CD14-positive monocyte (primary cell): ENCODE measurements around the gene RTN4R. TPM values are rescaled to one million over a fixed set of nuclear protein-coding genes. Genes with fewer than 3 reads are reported as not detected.

ENCODE experiments used
- DNase-seq, 3 donors: peaks; one replicate each; pipeline ENCODE4 v3.0.0-alpha.2; 2011 to 2022
- H2AFZ ChIP-seq: 2 replicates; pipeline ENCODE4 v1.6.0; 2012; ENCODE audit warnings: mild to moderate bottlenecking, low read depth, low read length, inconsistent platforms; ENCODE audit not compliant: insufficient read depth, poor library complexity, severe bottlenecking
- H3K27ac ChIP-seq, 2 donors: 1 replicate in 1 of 2; 2 replicates in 1 of 2; pipeline ENCODE4 v1.5.1; 2012 to 2013; ENCODE audit warnings: low read length in 2 of 2, control low read depth in 1 of 2, inconsistent platforms in 1 of 2, low read depth in 1 of 2, mild to moderate bottlenecking in 1 of 2
- H3K27me3 ChIP-seq, 2 donors: one replicate each; pipeline versions ENCODE4 v1.6.0 to v1.6.1; 2011 to 2013; ENCODE audit warnings: low read length in 2 of 2; ENCODE audit not compliant: control insufficient read depth in 2 of 2, insufficient read depth in 2 of 2
- H3K36me3 ChIP-seq, 2 donors: replicated peaks in 1 of 2; 1 replicate in 1 of 2; 2 replicates in 1 of 2; pipeline versions ENCODE4 v1.5.1 to v1.6.1; 2012 to 2013; ENCODE audit warnings: low read length in 2 of 2, control low read depth in 1 of 2, inconsistent platforms in 1 of 2, mild to moderate bottlenecking in 1 of 2; ENCODE audit not compliant: insufficient read depth in 2 of 2, control insufficient read depth in 1 of 2
- H3K4me1 ChIP-seq, 2 donors: 1 replicate in 1 of 2; 2 replicates in 1 of 2; pipeline versions ENCODE4 v1.5.1 to v1.6.1; 2012 to 2013; ENCODE audit warnings: low read length in 2 of 2, control low read depth in 1 of 2, inconsistent platforms in 1 of 2, mild to moderate bottlenecking in 1 of 2, moderate library complexity in 1 of 2; ENCODE audit not compliant: insufficient read depth in 2 of 2, control insufficient read depth in 1 of 2
- H3K4me2 ChIP-seq: replicated peaks from 2 replicates; pipeline ENCODE3; 2012; ENCODE audit warnings: low read length, moderate library complexity, mild to moderate bottlenecking; ENCODE audit not compliant: poor library complexity, severe bottlenecking; ENCODE audit errors: extremely low read depth
- H3K4me3 ChIP-seq, 3 experiments: fragments of 200-600 bp in 1 of 3; sonication (generic) in 1 of 3; replicated peaks in 1 of 3; 1 replicate in 2 of 3; 2 replicates in 1 of 3; pipeline ENCODE4 v1.5.1; 2011 to 2013; ENCODE audit warnings: low read length in 3 of 3, mild to moderate bottlenecking in 3 of 3, control low read depth in 2 of 3, low read depth in 2 of 3, inconsistent platforms in 1 of 3, moderate library complexity in 1 of 3
- H3K79me2 ChIP-seq: 2 replicates; pipeline ENCODE4 v1.6.0; 2012; ENCODE audit warnings: mild to moderate bottlenecking, control low read depth, inconsistent platforms, low read length, moderate library complexity; ENCODE audit not compliant: insufficient read depth
- H3K9ac ChIP-seq: 2 replicates; pipeline ENCODE4 v1.6.0; 2017; ENCODE audit warnings: low read length, mild to moderate bottlenecking; ENCODE audit not compliant: insufficient read depth, poor library complexity, severe bottlenecking
- H3K9me3 ChIP-seq, 2 donors: replicated peaks in 1 of 2; 1 replicate in 1 of 2; 2 replicates in 1 of 2; pipeline versions ENCODE4 v1.5.1 to v1.6.1; 2012 to 2013; ENCODE audit warnings: low read length in 2 of 2, control low read depth in 1 of 2; ENCODE audit not compliant: control insufficient read depth in 1 of 2, insufficient read depth in 1 of 2
- H4K20me1 ChIP-seq: 2 replicates; pipeline ENCODE4 v1.6.0; 2012; ENCODE audit warnings: mild to moderate bottlenecking, low read length, control low read depth, moderate library complexity; ENCODE audit not compliant: insufficient read depth
- H3K27ac Mint-ChIP-seq, 7 donors: one replicate each; pipeline ENCODE4 v1.8.0; 2020; ENCODE audit warnings: mild to moderate bottlenecking in 7 of 7, mixed read lengths in 7 of 7, moderate library complexity in 6 of 7, inconsistent platforms in 2 of 7
- H3K27me3 Mint-ChIP-seq, 3 donors: one replicate each; pipeline ENCODE4 v1.8.0; 2021 to 2022; ENCODE audit warnings: low read depth in 3 of 3, mild to moderate bottlenecking in 3 of 3, mixed read lengths in 3 of 3, moderate library complexity in 3 of 3, inconsistent platforms in 1 of 3
- H3K36me3 Mint-ChIP-seq, 2 donors: one replicate each; pipeline ENCODE4 v1.8.0; 2020; ENCODE audit warnings: mixed read lengths in 2 of 2, inconsistent platforms in 1 of 2, mild to moderate bottlenecking in 1 of 2
- H3K4me1 Mint-ChIP-seq: one replicate; pipeline ENCODE4 v1.8.0; 2020; ENCODE audit warnings: mild to moderate bottlenecking, mixed read lengths
- H3K4me3 Mint-ChIP-seq, 2 donors: one replicate each; pipeline ENCODE4 v1.8.0; 2020; ENCODE audit warnings: mild to moderate bottlenecking in 2 of 2, mixed read lengths in 2 of 2, moderate library complexity in 1 of 2
- H3K9me3 Mint-ChIP-seq, 7 donors: one replicate each; pipeline ENCODE4 v1.8.0; 2020 to 2022; ENCODE audit warnings: mixed read lengths in 7 of 7, mild to moderate bottlenecking in 6 of 7, moderate library complexity in 6 of 7, inconsistent platforms in 2 of 7
- WGBS: methylation state at CpG from one replicate; pipeline ENCODE4 v1.1.5; 2013; ENCODE audit warnings: missing lambda C conversion rate; ENCODE audit not compliant: insufficient coverage; 5-methylcytosine and 5-hydroxymethylcytosine counted together
- intact Hi-C, 2 donors: fragments of 100-400 bp; cut with micrococcal nuclease; formaldehyde crosslinking; loops; one replicate each; pipeline versions ENCODE4 v1.15.0 to v1.15.1; 2023
- polyA plus RNA-seq, 3 donors: library from polyadenylated mRNA; depleted of rRNA in 1 of 3; unstranded in 2 of 3; stranded (reverse) in 1 of 3; fragments of 300-500 nt in 2 of 3; fragments of >200 nt in 1 of 3; fragmentation: Illumina TruSeq in 2 of 3; gene quantifications; 1 replicate in 2 of 3; 2 replicates in 1 of 3; pipeline ENCODE4 v1.2.3, GENCODE V29; 2012 to 2021
- TF ChIP-seq, protein P1 (sequence below): fragments of 200-600 bp; IDR thresholded peaks from one replicate; pipeline ENCODE4 v1.8.0; 2022; ENCODE audit warnings: antibody characterized with exemption, mild to moderate bottlenecking

The RTN4R gene
- polyA plus RNA-seq, 3 donors = not detected

DNA sequence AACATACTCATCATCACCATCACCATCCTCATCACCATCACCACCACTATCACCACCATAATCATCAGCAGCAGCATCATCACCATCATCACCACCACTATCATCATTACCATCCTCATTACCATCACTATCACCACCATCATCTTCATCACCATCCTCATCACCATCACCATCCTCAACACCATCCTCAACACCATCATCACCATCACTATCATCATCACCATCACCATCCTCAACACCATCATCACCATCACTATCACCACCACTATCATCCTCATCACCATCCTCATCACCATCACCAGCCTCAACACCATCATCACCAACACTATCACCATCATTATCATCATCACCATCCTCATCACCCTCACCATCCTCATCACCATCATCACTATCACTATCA lies 16.6 kb downstream of the RTN4R start:
- no peaks in the 10 kb centered on the region for H3K27me3 Mint-ChIP-seq

DNA sequence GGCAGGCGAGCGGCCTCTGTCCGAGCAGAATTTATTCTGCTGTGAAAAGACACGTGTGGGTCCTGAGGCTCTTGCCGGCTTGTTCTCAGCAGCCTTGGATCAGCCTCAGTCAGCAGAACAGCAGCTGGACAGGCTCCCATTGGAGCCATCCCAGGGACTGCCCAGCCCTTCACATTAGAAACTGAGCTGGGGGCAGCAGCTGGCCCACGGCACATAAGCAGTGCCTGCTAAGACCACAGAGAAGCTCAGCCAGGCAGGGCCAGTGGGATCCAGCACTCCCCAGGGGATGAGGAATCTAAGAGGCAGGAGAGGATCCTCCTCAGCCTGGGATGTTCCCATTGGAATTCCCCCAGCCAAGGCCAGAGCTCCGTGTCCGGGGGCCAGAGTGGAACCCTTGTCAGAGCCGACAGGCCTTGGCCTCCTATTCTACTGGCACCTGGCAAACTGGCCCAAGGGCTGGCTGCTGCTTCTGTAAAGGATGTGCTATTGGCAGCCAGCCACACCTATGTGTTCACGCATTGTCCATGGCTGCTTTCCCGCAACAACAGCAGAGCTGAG lies 18.2 kb downstream of the RTN4R start:
- TF ChIP-seq, protein P1, sequence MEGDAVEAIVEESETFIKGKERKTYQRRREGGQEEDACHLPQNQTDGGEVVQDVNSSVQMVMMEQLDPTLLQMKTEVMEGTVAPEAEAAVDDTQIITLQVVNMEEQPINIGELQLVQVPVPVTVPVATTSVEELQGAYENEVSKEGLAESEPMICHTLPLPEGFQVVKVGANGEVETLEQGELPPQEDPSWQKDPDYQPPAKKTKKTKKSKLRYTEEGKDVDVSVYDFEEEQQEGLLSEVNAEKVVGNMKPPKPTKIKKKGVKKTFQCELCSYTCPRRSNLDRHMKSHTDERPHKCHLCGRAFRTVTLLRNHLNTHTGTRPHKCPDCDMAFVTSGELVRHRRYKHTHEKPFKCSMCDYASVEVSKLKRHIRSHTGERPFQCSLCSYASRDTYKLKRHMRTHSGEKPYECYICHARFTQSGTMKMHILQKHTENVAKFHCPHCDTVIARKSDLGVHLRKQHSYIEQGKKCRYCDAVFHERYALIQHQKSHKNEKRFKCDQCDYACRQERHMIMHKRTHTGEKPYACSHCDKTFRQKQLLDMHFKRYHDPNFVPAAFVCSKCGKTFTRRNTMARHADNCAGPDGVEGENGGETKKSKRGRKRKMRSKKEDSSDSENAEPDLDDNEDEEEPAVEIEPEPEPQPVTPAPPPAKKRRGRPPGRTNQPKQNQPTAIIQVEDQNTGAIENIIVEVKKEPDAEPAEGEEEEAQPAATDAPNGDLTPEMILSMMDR = no peak
- no peaks in the 10 kb centered on the region for H4K20me1 ChIP-seq
- H3K4me3 ChIP-seq = no peak overlapping the region
- H3K9me3 ChIP-seq = no peaks in the 10 kb centered on the region
- no peak for DNase-seq
- no peak overlapping the region for H3K27ac Mint-ChIP-seq
- H3K9ac ChIP-seq = no peak overlapping the region
- no peaks in the 10 kb centered on the region for H3K36me3 ChIP-seq
- no peaks in the 10 kb centered on the region for H3K36me3 Mint-ChIP-seq
- H2AFZ ChIP-seq = no peak overlapping the region
- 95% methylated on average over 9 of the region's 11 CpGs for WGBS
- H3K27me3 Mint-ChIP-seq = no peaks in the 10 kb centered on the region
- no peak overlapping the region for H3K27ac ChIP-seq
- H3K4me1 ChIP-seq = peaks cover 2 to 4% of the 10 kb centered on the region in 2 donors
- no peaks in the 10 kb centered on the region for H3K79me2 ChIP-seq
- H3K4me1 Mint-ChIP-seq = peaks cover 15% of the 10 kb centered on the region
- no peaks in the 10 kb centered on the region for H3K27me3 ChIP-seq
- H3K4me2 ChIP-seq = no peak overlapping the region
- no peak overlapping the region for H3K4me3 Mint-ChIP-seq
- intact Hi-C loops = no loop called here
- H3K9me3 Mint-ChIP-seq = no peaks in the 10 kb centered on the region

More for the DNA sequence above, 16.6 kb downstream of the RTN4R start:
- Histone ChIP-seq H4K20me1 (no peaks in the 10 kb centered on the region), H3K4me3 (no peak overlapping the region), H3K79me2 (no peaks in the 10 kb centered on the region), H3K27ac (no peak overlapping the region), H3K4me2 (no peak overlapping the region), H3K27me3 (no peaks in the 10 kb centered on the region), H3K4me1 (no peaks in the 10 kb centered on the region), H2AFZ (no peak overlapping the region), H3K36me3 (no peaks in the 10 kb centered on the region), H3K9me3 (no peaks in the 10 kb centered on the region), H3K9ac (no peak overlapping the region)
- no peak for DNase-seq
- Mint-ChIP-seq H3K36me3 (no peaks in the 10 kb centered on the region), H3K4me3 (no peak overlapping the region), H3K27ac (no peak overlapping the region), H3K4me1 (peaks cover 11% of the 10 kb centered on the region), H3K9me3 (no peaks in the 10 kb centered on the region)
- TF ChIP-seq, protein P1 = no peak
- intact Hi-C loops = no loop called here
